22Rv1 (cell line): Measurements from ENCODE around the gene TMBIM6.

Experiments
- H3K27ac ChIP-seq: fragments of 450-650 bp; 2 replicates; pipeline ENCODE4 v1.5.1; 2017
- CTCF ChIP-seq: fragments of 450-650 bp; IDR thresholded peaks from 2 replicates; pipeline ENCODE4 v1.5.1; 2017; ENCODE audit warnings: mild to moderate bottlenecking
- ZFX ChIP-seq: fragments of 450-650 bp; IDR thresholded peaks from 2 replicates; pipeline ENCODE4 v1.6.1; 2017; ENCODE audit warnings: antibody characterized with exemption, borderline replicate concordance

Gene TMBIM6

GRCh38 chr12:49750027-49750995, 9.0 kb downstream of the TMBIM6 start:
- H3K27ac ChIP-seq = peak overlapping the region; percentile 14; the same call in 1 of the 2 replicates
- TF ChIP-seq ZFX = no peak
- no peak; the same call in 1 of the 2 replicates for TF ChIP-seq CTCF

- TF ChIP-seq CTCF (no peak), ZFX (no peak)
- peak overlapping the region; percentile 14; the same call in 1 of the 2 replicates for H3K27ac ChIP-seq
Measured at GRCh38 chr12:49750996-49751393, 9.6 kb downstream of the TMBIM6 start.

- TF ChIP-seq CTCF (no peak), ZFX (no peak)
- peak overlapping the region; percentile 0; the same call in 1 of the 2 replicates for H3K27ac ChIP-seq
Measured at GRCh38 chr12:49761677-49762467, 20.5 kb downstream of the TMBIM6 start.

- 0 out of 2 replicates have a peak overlapping the region, but pooled peaks have one; percentile 0 for H3K27ac ChIP-seq
- no peak for TF ChIP-seq ZFX
- no peak for TF ChIP-seq CTCF
Measured at GRCh38 chr12:49762468-49762847, 21.1 kb downstream of the TMBIM6 start.

- no peak overlapping the region for H3K27ac ChIP-seq
Measured at GRCh38 chr12:49763006-49763591, 21.7 kb downstream of the TMBIM6 start.

GRCh38 chr12:49764126-49764525, 22.8 kb downstream of the TMBIM6 start:
- TF ChIP-seq ZFX (no peak), CTCF (no peak)
- H3K27ac ChIP-seq = no peak overlapping the region; the same call in 1 of the 2 replicates

More at GRCh38 chr12:49763006-49763591, 21.7 kb downstream of the TMBIM6 start:
- TF ChIP-seq CTCF (peak; percentile 97), ZFX (no peak)
